Esophagus (tissue), 2 donors: ENCODE results near the gene ZBED4. TPM values are rescaled to one million over a fixed set of nuclear protein-coding genes. Genes with fewer than 3 reads are reported as not detected.

ENCODE experiments used
- H3K27ac ChIP-seq, 2 donors: one replicate each; pipeline ENCODE4 v1.5.1; 2013; ENCODE audit warnings: low read depth in 2 of 2, mild to moderate bottlenecking in 2 of 2, inconsistent platforms in 1 of 2, low read length in 1 of 2, moderate library complexity in 1 of 2
- H3K27me3 ChIP-seq, 2 donors: one replicate each; pipeline ENCODE4 v1.6.1; 2013; ENCODE audit warnings: low read length in 2 of 2, control low read depth in 1 of 2, mild to moderate bottlenecking in 1 of 2; ENCODE audit not compliant: insufficient read depth in 2 of 2, control insufficient read depth in 1 of 2
- H3K36me3 ChIP-seq, 2 donors: one replicate each; pipeline ENCODE4 v1.6.1; 2013; ENCODE audit warnings: low read length in 1 of 2; ENCODE audit not compliant: control insufficient read depth in 2 of 2, insufficient read depth in 2 of 2
- H3K4me1 ChIP-seq, 2 donors: one replicate each; pipeline ENCODE4 v1.6.1; 2013; ENCODE audit warnings: low read length in 1 of 2; ENCODE audit not compliant: control insufficient read depth in 2 of 2, insufficient read depth in 2 of 2
- H3K4me3 ChIP-seq, 2 donors: one replicate each; pipeline ENCODE4 v1.5.1; 2013; ENCODE audit warnings: low read length in 2 of 2, mild to moderate bottlenecking in 2 of 2, low read depth in 1 of 2, moderate library complexity in 1 of 2
- H3K9me3 ChIP-seq, 2 donors: one replicate each; pipeline ENCODE4 v1.6.1; 2013; ENCODE audit warnings: mild to moderate bottlenecking in 2 of 2, low read depth in 1 of 2, low read length in 1 of 2, moderate library complexity in 1 of 2; ENCODE audit not compliant: control insufficient read depth in 2 of 2, insufficient read depth in 1 of 2
- WGBS, 2 donors: extraction: QIAGEN DNeasy Blood & Tissue Kit; methylation state at CpG; one replicate each; pipeline ENCODE4 v1.1.7; 2013; 5-methylcytosine and 5-hydroxymethylcytosine counted together
- polyA plus RNA-seq, 2 donors: library from polyadenylated mRNA; stranded (reverse); fragments of 200-250 nt; gene quantifications; one replicate each; pipeline ENCODE4 v1.2.3, GENCODE V29; 2013
- donor health status: healthy with polysubstance abuse.
- donor health status: Bipolar disorder and iron deficiency.

Gene ZBED4
- polyA plus RNA-seq, 2 donors: 4.7 to 4.9 TPM

DNA sequence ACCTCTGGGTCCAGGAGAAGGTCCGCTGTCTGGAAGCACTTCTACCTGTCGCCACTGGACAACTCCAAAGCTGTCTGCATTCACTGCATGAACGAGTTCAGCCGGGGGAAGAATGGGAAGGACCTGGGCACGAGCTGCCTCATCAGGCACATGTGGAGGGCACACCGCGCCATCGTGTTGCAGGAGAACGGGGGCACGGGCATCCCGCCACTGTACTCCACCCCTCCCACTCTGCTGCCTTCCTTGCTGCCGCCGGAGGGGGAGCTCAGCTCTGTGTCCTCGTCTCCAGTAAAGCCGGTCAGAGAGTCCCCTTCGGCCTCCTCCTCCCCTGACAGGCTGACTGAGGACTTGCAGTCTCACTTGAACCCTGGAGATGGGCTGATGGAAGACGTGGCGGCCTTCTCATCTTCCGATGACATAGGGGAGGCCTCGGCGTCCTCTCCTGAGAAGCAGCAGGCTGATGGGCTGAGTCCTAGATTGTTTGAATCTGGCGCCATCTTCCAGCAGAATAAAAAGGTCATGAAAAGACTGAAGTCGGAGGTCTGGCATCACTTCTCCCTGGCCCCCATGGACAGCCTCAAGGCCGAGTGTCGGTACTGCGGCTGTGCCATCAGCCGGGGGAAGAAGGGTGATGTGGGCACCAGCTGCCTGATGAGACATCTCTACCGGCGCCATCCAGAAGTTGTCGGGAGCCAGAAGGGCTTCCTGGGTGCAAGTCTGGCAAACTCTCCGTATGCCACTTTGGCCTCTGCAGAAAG, 31.0 kb downstream of the ZBED4 start:
- H3K4me3 ChIP-seq: no peak overlapping the region
- H3K4me1 ChIP-seq: no peaks in the 10 kb centered on the region
- WGBS, 2 donors: 94% methylated on average over 31 of the region's 31 CpGs
- H3K9me3 ChIP-seq: peaks cover 0 to 7% of the 10 kb centered on the region in 2 donors
- H3K27me3 ChIP-seq: no peaks in the 10 kb centered on the region
- H3K27ac ChIP-seq: no peak overlapping the region
- peaks cover 4 to 34% of the 10 kb centered on the region in 2 donors for H3K36me3 ChIP-seq

DNA sequence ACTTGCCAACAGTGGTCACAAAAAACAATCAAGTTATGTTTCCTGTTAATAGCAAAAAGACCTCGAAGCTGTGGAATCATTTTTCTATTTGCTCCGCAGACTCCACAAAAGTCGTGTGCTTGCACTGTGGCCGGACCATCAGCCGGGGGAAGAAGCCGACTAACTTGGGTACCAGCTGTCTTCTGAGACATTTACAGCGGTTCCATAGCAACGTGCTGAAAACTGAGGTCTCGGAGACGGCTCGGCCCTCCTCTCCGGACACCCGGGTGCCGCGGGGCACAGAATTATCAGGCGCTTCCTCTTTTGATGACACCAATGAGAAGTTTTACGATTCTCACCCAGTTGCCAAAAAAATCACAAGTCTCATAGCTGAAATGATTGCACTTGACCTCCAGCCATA, 31.6 kb downstream of the ZBED4 start:
- Histone ChIP-seq H3K27ac (no peak overlapping the region), H3K36me3 (peaks cover 4 to 34% of the 10 kb centered on the region in 2 donors), H3K9me3 (peaks cover 0 to 7% of the 10 kb centered on the region in 2 donors), H3K4me3 (no peak overlapping the region), H3K27me3 (no peaks in the 10 kb centered on the region), H3K4me1 (no peaks in the 10 kb centered on the region)
- 96 to 97% methylated on average over 17 of the region's 17 CpGs for WGBS, 2 donors

DNA sequence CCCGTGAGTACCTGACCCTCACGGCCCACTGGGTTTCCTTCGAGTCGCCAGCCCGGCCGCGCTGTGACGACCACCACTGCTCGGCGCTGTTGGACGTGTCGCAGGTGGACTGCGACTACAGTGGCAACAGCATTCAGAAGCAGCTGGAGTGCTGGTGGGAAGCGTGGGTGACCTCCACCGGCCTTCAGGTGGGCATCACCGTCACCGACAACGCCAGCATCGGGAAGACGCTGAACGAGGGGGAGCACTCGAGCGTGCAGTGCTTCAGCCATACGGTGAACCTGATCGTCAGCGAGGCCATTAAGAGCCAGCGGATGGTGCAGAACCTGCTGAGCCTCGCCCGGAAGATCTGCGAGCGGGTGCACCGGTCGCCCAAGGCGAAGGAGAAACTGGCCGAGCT, 32.2 kb downstream of the ZBED4 start:
- no peaks in the 10 kb centered on the region for H3K27me3 ChIP-seq
- 98 to 99% methylated on average over 35 of the region's 35 CpGs for WGBS, 2 donors
- peaks cover 0 to 7% of the 10 kb centered on the region in 2 donors for H3K9me3 ChIP-seq
- no peaks in the 10 kb centered on the region for H3K4me1 ChIP-seq
- H3K4me3 ChIP-seq: no peak overlapping the region
- H3K36me3 ChIP-seq: peaks cover 4 to 34% of the 10 kb centered on the region in 2 donors
- H3K27ac ChIP-seq: no peak overlapping the region

DNA sequence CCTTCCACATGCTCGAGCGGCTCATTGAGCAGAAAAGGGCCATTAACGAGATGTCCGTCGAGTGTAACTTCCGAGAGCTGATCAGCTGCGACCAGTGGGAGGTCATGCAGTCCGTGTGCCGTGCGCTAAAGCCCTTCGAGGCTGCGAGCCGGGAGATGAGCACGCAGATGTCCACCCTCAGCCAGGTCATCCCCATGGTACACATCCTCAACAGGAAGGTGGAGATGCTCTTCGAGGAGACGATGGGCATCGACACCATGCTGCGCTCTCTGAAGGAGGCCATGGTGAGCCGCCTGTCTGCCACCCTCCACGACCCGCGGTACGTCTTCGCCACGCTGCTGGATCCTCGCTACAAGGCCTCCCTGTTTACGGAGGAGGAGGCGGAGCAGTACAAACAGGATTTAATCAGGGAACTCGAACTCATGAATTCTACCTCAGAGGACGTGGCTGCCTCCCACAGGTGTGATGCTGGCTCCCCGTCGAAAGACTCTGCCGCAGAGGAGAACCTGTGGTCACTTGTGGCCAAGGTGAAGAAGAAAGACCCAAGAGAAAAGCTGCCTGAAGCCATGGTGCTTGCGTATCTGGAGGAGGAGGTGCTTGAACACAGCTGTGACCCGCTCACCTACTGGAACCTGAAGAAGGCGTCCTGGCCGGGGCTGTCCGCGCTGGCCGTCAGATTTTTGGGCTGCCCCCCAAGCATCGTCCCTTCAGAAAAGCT, 32.9 kb downstream of the ZBED4 start:
- Histone ChIP-seq H3K4me3 (no peak overlapping the region), H3K27ac (no peak overlapping the region), H3K36me3 (peaks cover 4 to 34% of the 10 kb centered on the region in 2 donors), H3K9me3 (peaks cover 0 to 7% of the 10 kb centered on the region in 2 donors), H3K4me1 (no peaks in the 10 kb centered on the region), H3K27me3 (no peaks in the 10 kb centered on the region)
- WGBS, 2 donors: 97 to 98% methylated on average over 41 of the region's 41 CpGs

DNA sequence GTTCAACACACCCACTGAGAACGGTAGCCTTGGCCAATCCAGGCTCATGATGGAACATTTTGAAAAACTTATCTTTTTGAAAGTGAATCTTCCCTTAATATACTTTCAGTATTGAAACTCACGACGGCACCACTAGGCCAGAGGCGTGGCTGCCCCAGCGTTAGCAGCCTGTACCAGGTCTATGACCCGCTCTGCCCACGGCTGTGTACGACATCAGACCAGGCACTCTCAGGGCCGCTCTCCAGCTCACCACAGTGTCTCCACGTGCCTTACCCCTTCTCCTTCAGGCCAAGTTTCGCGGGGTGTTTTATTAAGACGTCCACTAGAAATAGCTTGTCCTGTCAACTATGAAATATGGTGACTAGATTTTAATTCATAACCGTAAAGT, 33.4 kb downstream of the ZBED4 start:
- WGBS, 2 donors: 94 to 95% methylated on average over 14 of the region's 14 CpGs
- Histone ChIP-seq H3K27me3 (no peaks in the 10 kb centered on the region), H3K9me3 (peaks cover 0 to 7% of the 10 kb centered on the region in 2 donors), H3K27ac (no peak overlapping the region), H3K4me3 (no peak overlapping the region), H3K4me1 (no peaks in the 10 kb centered on the region), H3K36me3 (peaks cover 4 to 34% of the 10 kb centered on the region in 2 donors)

DNA sequence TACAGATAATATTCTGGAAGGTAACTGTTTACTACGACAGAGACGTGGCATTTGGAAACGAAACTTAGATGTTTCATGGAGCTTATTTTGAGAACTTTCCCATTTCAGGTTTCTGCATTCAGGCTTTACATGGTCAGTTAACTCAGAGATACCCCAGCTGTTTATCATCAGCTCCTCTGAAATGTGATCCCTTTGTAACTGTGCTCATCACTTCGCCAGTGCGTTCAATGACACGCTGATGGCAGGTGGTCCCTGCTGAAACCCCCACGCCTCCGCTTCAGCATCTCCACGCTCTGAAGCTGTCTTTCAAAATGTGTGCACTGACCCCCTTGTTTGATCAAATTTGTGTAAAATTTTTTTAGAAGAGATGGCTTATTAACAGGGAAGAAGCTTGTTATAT, 34.1 kb downstream of the ZBED4 start:
- H3K27me3 ChIP-seq: no peaks in the 10 kb centered on the region
- 93 to 94% methylated on average over 9 of the region's 9 CpGs for WGBS, 2 donors
- no peak overlapping the region for H3K4me3 ChIP-seq
- no peak overlapping the region for H3K27ac ChIP-seq
- H3K4me1 ChIP-seq: no peaks in the 10 kb centered on the region
- H3K36me3 ChIP-seq: peaks cover 4 to 34% of the 10 kb centered on the region in 2 donors
- H3K9me3 ChIP-seq: peaks cover 0 to 7% of the 10 kb centered on the region in 2 donors

DNA sequence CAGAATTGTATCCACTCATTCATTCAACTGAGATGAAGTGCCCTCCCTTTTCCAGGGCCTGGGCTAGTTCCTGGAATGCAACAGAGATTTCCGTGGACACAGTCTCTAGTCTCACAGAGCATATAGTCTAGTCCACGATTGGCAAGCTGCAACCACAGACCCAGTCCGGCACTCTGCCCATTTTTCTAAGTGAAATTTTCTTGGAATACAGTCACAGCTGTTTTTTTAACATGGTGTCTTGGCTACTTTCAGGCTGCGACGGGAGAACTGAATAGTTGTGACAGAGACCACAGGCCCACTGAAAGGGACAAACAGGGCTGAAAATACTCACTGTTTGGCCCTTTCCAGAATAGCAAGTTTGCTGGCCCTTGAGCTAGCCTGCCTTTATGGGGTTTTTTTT, 35.4 kb downstream of the ZBED4 start:
- 95% methylated on average over 5 of the region's 5 CpGs for WGBS, 2 donors
- H3K36me3 ChIP-seq: peaks cover 4 to 29% of the 10 kb centered on the region in 2 donors
- no peak overlapping the region for H3K27ac ChIP-seq
- no peaks in the 10 kb centered on the region for H3K27me3 ChIP-seq
- no peaks in the 10 kb centered on the region for H3K4me1 ChIP-seq
- H3K9me3 ChIP-seq: peaks cover 0 to 7% of the 10 kb centered on the region in 2 donors
- H3K4me3 ChIP-seq: no peak overlapping the region

DNA sequence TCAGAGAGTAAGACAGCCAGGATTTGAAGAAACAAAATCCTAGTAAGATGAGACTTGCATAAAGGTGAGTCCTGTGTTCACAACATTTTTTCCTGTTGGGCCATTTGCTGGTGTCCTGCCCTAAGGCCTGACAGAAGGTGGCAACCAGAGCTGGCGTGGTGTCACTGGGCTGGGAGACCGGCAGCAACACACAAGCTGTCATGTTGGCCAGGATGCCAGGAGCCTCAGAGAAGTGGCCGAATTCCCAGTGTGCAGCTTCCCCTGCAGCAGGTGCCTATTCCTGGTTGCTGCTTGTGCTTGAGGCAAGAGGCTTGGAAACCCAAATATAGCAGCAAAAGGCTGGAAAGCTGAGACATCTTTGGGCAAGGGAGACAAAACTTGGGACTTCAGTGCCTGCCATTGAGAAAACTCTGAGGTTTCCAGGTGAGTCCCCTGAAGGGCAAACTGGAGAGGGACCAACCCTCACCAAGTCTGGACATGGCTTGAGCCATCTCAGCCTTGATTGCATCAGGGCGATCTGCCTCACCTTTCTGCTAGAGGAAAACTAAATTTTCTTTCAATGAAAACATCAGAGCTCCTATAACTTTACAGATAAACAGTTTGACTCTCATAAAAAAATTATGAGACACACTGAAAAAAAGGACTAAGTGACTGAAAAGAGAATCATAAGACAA, 38.7 kb downstream of the ZBED4 start:
- no peaks in the 10 kb centered on the region for H3K27me3 ChIP-seq
- peaks cover 0 to 5% of the 10 kb centered on the region in 2 donors for H3K36me3 ChIP-seq
- WGBS, 2 donors: 68 to 81% methylated on average over 4 of the region's 4 CpGs
- H3K4me3 ChIP-seq: no peak overlapping the region
- no peak overlapping the region for H3K27ac ChIP-seq
- peaks cover 0 to 3% of the 10 kb centered on the region in 2 donors for H3K9me3 ChIP-seq
- peaks cover 0 to 2% of the 10 kb centered on the region in 2 donors for H3K4me1 ChIP-seq

DNA sequence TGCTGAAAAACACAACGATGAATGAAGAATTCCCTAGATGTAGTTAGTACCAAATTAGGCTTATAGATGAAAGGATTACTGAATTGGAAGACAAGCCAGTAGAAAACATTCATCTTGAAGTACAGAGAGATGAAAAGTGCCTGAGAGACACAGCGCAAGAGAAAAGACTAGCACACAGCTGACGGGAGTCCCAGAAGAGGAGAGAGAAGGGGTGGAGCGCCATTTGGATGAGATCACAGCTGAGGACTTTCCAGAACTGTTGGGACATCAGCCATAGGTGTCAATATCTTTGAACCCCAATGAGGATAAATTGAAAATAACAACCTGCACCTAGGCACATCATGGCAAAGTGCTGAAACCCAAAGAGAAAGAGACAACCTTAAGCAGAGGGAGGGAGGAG, 39.4 kb downstream of the ZBED4 start:
- Histone ChIP-seq H3K36me3 (peaks cover 0 to 5% of the 10 kb centered on the region in 2 donors), H3K9me3 (peaks cover 0 to 3% of the 10 kb centered on the region in 2 donors), H3K27me3 (no peaks in the 10 kb centered on the region), H3K27ac (no peak overlapping the region), H3K4me1 (peaks cover 0 to 2% of the 10 kb centered on the region in 2 donors), H3K4me3 (no peak overlapping the region)
- 94 to 96% methylated on average over 4 of the region's 4 CpGs for WGBS, 2 donors
